ENCODE results near the gene ATXN7L2.

- TF ChIP-seq EP300 (IDR thresholded peaks at IDR 0.05) (no peak), CTCF (IDR thresholded peaks at IDR 0.05) (no peak), CEBPB (IDR thresholded peaks at IDR 0.05) (no peak), ELK1 (IDR thresholded peaks at IDR 0.05; ENCODE audit: low read depth, low read length) (no peak), BHLHE40 (IDR thresholded peaks at IDR 0.05; ENCODE audit: low read depth, low read length) (no peak), NFE2L2 (conservative IDR thresholded peaks at IDR 0.05; ENCODE audit: low read length) (no peak), SMC3 (IDR thresholded peaks at IDR 0.05) (no peak), PHF8 (IDR thresholded peaks at IDR 0.05; ENCODE audit: borderline replicate concordance, low read depth) (no peak), MAZ (IDR thresholded peaks at IDR 0.05; ENCODE audit: borderline replicate concordance, low read depth, low read length) (no peak), POLR2A (IDR thresholded peaks at IDR 0.05; ENCODE audit: low read length) (no peak), RCOR1 (IDR thresholded peaks at IDR 0.05; ENCODE audit: low read depth, low read length) (no peak), HDAC2 (IDR thresholded peaks at IDR 0.05) (no peak)
Observed at GRCh38 chr1:109538827-109539555, 55.3 kb downstream of the ATXN7L2 start.

All from A549 (cell line).